NB4 (cell line): ENCODE results near the gene DNAAF3.

Experiments
- DNase-seq: peaks from one replicate; pipeline ENCODE4 v3.0.0; 2010; ENCODE audit warnings: low read depth
- H3K4me3 ChIP-seq: one replicate; pipeline ENCODE4 v1.5.1; 2011; ENCODE audit warnings: mild to moderate bottlenecking, low read depth, low read length, moderate library complexity
- MAX ChIP-seq: IDR thresholded peaks from 2 replicates; pipeline ENCODE4 v1.6.1; 2011; ENCODE audit warnings: low read depth, low read length
- MYC ChIP-seq: IDR thresholded peaks from 2 replicates; pipeline ENCODE4 v1.6.1; 2011; ENCODE audit warnings: low read depth, low read length
- POLR2A ChIP-seq: IDR thresholded peaks from 2 replicates; pipeline ENCODE4 v1.6.1; 2011; ENCODE audit warnings: mild to moderate bottlenecking; ENCODE audit not compliant: insufficient read length; ENCODE audit errors: extremely low read depth
- TF ChIP-seq, protein P1 (sequence below): IDR thresholded peaks from one replicate; pipeline ENCODE4 v1.5.1; 2012; ENCODE audit warnings: low read depth, low read length

DNAAF3 gene

GRCh38 chr19:55141696-55142095, 24.7 kb downstream of the DNAAF3 start:
- H3K4me3 ChIP-seq = no peak overlapping the region

DNA sequence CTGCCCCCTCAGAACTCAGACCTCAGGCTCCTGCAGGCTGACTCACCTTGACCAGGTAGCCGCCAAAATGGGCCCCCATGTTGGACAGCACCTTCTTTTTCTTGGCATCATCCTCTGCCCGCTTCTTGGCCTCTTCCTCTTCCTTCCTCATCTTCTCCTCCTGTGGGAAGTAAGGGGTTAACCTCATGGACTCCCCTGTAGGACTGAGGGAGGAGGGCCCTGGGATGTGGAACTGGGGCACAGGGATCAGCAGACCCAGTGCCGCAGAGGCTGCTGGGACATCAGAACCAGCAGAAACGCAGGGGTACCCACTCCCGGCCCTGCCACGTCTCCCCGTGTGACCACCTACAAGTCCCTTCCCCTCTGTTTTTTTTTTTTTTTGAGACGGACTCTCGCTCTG, 28.5 kb downstream of the DNAAF3 start:
- no peak overlapping the region for H3K4me3 ChIP-seq
- no peak for TF ChIP-seq MYC
- no peak for TF ChIP-seq POLR2A
- TF ChIP-seq, protein P1, sequence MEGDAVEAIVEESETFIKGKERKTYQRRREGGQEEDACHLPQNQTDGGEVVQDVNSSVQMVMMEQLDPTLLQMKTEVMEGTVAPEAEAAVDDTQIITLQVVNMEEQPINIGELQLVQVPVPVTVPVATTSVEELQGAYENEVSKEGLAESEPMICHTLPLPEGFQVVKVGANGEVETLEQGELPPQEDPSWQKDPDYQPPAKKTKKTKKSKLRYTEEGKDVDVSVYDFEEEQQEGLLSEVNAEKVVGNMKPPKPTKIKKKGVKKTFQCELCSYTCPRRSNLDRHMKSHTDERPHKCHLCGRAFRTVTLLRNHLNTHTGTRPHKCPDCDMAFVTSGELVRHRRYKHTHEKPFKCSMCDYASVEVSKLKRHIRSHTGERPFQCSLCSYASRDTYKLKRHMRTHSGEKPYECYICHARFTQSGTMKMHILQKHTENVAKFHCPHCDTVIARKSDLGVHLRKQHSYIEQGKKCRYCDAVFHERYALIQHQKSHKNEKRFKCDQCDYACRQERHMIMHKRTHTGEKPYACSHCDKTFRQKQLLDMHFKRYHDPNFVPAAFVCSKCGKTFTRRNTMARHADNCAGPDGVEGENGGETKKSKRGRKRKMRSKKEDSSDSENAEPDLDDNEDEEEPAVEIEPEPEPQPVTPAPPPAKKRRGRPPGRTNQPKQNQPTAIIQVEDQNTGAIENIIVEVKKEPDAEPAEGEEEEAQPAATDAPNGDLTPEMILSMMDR = no peak
- DNase-seq = no peak

More at GRCh38 chr19:55141696-55142095, 24.7 kb downstream of the DNAAF3 start:
- no peak for DNase-seq
- TF ChIP-seq, protein P1 = no peak
- TF ChIP-seq MYC (no peak), POLR2A (no peak), MAX (no peak)

GRCh38 chr19:55136399-55137102, 29.9 kb downstream of the DNAAF3 start:
- no peak overlapping the region for H3K4me3 ChIP-seq
- TF ChIP-seq MAX = no peak
- TF ChIP-seq MYC = no peak
- no peak for TF ChIP-seq POLR2A
- TF ChIP-seq, protein P1 = no peak
- DNase-seq = no peak

- DNase-seq = no peak
- TF ChIP-seq MYC = no peak
- no peak for TF ChIP-seq POLR2A
- no peak for TF ChIP-seq MAX
- TF ChIP-seq, protein P1 = no peak
- no peak overlapping the region for H3K4me3 ChIP-seq
Observed at GRCh38 chr19:55134736-55135135, 31.7 kb downstream of the DNAAF3 start.

DNA sequence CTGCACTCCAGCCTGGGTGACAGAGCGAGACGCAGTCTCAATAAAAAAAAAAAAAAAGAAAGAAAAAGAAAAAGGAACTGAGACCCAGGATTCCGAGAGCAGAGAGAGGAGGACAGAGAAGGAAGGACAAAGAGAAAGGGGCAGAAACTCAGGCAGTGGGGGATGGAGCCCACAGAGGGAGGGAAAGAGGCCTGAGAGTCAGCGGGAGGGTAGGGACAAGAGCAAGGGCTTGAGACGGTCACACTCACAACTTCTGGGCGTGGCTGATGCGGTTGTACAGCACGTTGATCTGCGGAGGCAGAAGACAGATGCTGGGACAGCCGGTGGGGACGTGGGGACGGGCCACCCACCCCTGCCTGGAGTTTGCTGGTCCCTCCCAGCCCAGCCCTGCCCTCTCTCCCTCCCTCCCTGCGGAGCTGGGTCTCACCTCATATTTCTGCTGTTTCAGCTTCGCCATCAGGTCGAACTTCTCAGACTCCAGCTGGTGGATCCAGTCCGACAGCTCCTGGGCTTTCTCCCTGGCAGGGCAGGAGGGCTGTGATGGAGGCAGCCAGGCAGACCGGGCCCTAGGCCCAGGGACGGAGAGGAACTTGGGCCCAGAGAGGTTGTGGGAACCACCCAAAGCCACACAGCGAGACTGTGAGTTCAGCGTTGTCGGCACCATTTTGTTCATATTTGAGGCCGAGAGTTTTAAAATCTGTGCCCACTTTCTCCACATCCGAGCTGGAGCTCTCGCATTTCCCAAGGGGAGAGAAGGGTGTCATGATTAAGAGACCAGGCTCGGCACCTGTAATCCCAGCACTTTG, 32.6 kb downstream of the DNAAF3 start:
- TF ChIP-seq, protein P1 = no peak
- TF ChIP-seq POLR2A (no peak), MAX (no peak), MYC (no peak)
- DNase-seq = no peak
- no peak overlapping the region for H3K4me3 ChIP-seq
